HG02970 (cell line): Measurements from ENCODE around the gene CCDC102B.
"Not testable (repeated sequence)": the region's sequence is repeated elsewhere in the genome, so short reads cannot be mapped to it uniquely, and the experiment has no call there.

Experiments
- ATAC-seq: cut with Tn5 transposase; IDR thresholded peaks from one replicate; pipeline ENCODE4 v1.9.1; 2021; ENCODE audit warnings: mild to moderate bottlenecking, moderate library complexity, moderate number of reproducible peaks; ENCODE audit not compliant: unreplicated experiment, low FRiP score

The CCDC102B gene

DNA sequence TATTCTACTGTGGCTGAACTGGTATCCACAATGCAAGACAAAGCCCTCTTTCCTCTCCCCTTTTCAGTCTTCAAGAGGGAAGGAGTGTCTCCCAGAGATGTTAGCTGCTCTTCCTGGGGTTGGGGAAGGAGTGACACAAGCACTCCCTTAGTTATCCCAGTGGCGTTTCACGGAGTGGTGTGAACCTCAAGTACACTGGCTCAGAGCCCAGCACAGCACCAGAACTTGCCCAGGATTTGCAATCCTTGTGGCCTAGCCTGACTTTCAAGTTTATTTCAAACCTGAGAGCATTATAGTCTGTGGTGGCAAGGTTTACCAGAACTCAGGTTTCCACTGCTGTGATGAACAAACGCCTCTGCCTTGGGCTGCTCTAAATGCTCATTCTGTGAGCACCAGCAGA is 162.5 kb downstream of the CCDC102B start:
- ATAC-seq = no peak

GRCh38 chr18:68962623-68963022 is 164.7 kb downstream of the CCDC102B start:
- no peak for ATAC-seq

- no peak for ATAC-seq
Observed at GRCh38 chr18:68965817-68966216, 167.9 kb downstream of the CCDC102B start.

GRCh38 chr18:68969027-68969426 is 171.1 kb downstream of the CCDC102B start:
- ATAC-seq = no peak

GRCh38 chr18:68972176-68972575 is 174.3 kb downstream of the CCDC102B start:
- ATAC-seq = no peak

- no peak for ATAC-seq
Observed at GRCh38 chr18:68979737-68980136, 181.9 kb downstream of the CCDC102B start.

- ATAC-seq = no peak
Observed at GRCh38 chr18:68983126-68983525, 185.2 kb downstream of the CCDC102B start.

DNA sequence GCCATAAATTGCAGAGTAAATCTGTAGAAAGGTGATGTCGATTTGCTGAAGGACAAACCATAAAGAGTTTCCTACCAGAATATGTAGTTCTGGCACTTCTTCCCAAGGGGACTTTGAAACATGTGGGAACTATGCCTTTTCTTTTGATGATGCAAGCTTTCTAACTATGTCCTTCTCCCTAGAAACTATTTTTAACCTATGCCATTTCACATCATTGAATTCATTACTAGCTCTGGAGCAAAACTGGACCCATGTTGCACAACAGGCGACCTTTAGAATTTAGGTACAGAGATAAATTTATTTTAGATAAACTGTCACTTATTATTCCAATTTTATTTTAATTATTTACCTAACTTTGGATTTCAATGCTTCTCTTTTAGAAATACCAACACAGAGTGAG is 186.5 kb downstream of the CCDC102B start:
- ATAC-seq = no peak

- ATAC-seq = no peak
Observed at GRCh38 chr18:68985172-68985820, 187.4 kb downstream of the CCDC102B start.

DNA sequence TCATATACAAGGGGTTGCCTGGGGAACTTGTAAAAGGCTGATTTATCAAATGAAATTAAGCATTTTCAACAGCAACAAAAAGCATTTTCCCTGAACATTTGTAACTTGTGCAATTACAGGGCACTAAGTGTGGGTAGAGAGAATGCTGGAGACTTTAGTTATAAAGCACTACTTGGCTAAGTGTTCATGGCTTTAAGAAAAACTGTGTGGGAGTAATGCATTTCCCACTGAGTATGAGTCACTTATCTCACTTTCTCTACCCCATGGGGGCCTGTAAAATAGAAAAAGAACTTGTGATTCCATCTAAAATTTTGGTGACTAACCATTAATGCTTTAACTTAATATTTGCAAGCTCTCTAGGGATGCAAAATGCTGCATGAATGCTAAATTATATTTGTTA is 193.4 kb downstream of the CCDC102B start:
- ATAC-seq = no peak

GRCh38 chr18:68992719-68993482 is 195.0 kb downstream of the CCDC102B start:
- peak; percentile 53 for ATAC-seq

DNA sequence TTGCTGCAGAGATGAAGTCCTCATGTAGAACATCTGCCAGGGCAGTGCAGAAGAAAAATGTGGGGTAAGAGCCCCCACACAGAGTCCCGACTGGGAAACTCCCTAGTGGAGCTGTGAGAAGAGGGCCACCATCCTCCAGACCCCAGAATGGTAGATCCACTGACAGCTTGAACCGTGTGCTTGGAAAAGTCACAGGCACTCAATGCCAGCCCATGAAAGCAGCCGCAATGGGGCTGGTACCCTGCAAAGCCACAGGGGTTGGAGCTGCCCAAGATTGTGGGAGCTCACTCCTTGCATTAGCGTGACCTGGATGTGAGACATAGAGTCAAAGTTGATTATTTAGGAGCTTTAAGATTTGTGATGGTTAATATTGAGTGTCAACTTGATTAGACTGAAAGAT is 197.8 kb downstream of the CCDC102B start:
- ATAC-seq = no peak

GRCh38 chr18:68997845-68998244 is 200.0 kb downstream of the CCDC102B start:
- no peak for ATAC-seq

DNA sequence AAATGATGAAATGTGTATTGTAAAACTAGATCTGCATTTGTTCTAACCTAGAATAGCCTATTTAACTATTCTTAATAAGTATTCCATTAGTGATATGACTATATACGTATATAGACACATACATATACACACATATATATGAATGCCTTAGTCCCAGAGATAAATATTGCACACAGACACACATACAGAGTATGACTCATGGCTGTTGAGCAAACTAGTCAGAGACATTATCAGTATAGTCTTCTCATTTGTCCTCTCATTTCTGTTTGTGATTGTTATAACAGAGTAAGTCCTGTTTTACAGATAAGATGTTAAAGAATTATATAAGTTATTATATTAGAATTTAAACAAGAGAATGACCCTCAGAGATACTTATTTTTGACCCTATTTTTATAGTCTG is 202.5 kb downstream of the CCDC102B start:
- no peak for ATAC-seq

DNA sequence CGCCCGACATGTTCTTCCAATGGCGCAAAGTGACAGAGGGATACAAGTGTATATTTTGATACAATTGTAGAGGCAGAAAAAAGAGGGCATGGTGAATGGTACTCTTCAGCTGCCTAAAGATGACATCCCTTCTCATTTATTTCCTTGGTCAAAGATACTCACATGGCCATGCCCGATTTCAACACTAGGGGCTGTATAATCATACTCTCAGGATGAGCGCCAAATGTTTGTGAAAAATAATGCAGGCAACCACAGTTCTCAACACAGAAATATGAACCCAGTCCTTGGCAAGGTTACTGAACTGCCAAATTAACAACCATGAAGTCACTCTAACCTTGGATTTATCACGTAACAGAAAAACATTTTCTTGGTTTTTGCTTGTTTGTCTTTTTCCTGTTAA is 204.4 kb downstream of the CCDC102B start:
- no peak for ATAC-seq

GRCh38 chr18:69006212-69006611 is 208.3 kb downstream of the CCDC102B start:
- ATAC-seq = not testable (repeated sequence)

- no peak for ATAC-seq
Observed at GRCh38 chr18:69008538-69008937, 210.7 kb downstream of the CCDC102B start.

- ATAC-seq = no peak
Observed at GRCh38 chr18:69021211-69021805, 223.4 kb downstream of the CCDC102B start.

DNA sequence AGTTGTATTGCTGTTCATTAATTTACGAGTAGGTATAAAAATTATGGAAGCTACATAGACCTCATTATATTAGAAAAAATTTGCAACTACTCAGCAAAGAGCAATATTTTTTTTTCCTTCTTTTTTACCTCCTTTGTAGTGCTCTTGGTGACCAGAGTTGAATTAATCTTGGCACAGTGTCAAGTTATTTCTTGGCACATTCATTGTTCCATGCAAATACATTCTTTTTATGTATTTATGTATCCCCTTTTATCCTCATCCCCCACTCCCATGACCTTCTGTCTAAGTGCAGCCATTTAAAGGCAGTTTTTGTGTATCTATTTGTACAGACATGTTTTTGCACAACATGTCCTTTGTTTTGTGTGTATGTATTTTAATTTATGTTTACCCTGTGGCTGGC is 224.5 kb downstream of the CCDC102B start:
- ATAC-seq = no peak

- ATAC-seq = no peak
Observed at GRCh38 chr18:69031571-69031970, 233.7 kb downstream of the CCDC102B start.

- ATAC-seq = no peak
Observed at GRCh38 chr18:69032009-69032408, 234.1 kb downstream of the CCDC102B start.

GRCh38 chr18:69035756-69036155 is 237.9 kb downstream of the CCDC102B start:
- no peak for ATAC-seq
